Skeletal muscle satellite cell (primary cell): ENCODE results near the gene NSD2.

ENCODE experiments used
- H3K27me3 ChIP-seq: 2 replicates; pipeline ENCODE4 v1.7.0; 2013; ENCODE audit warnings: low read length; ENCODE audit not compliant: control insufficient read depth, insufficient read depth
- H3K36me3 ChIP-seq: 2 replicates; pipeline ENCODE4 v1.7.0; 2013; ENCODE audit warnings: mild to moderate bottlenecking, control low read depth, low read length; ENCODE audit not compliant: insufficient read depth
- H3K4me1 ChIP-seq: 2 replicates; pipeline ENCODE4 v1.7.0; 2013; ENCODE audit warnings: low read length; ENCODE audit not compliant: control insufficient read depth, insufficient read depth
- H3K4me2 ChIP-seq: 2 replicates; pipeline ENCODE4 v1.7.0; 2013; ENCODE audit warnings: mild to moderate bottlenecking, low read length
- H3K4me3 ChIP-seq: 2 replicates; pipeline ENCODE4 v1.7.0; 2013; ENCODE audit warnings: low read length
- H3K9ac ChIP-seq: 2 replicates; pipeline ENCODE4 v1.7.0; 2013; ENCODE audit warnings: mild to moderate bottlenecking, low read depth, low read length, moderate library complexity
- H3K9me3 ChIP-seq: replicated peaks from 2 replicates; pipeline ENCODE4 v1.7.0; 2013; ENCODE audit warnings: mild to moderate bottlenecking, control low read depth, low read length

Gene NSD2

GRCh38 chr4:1985294-1985693, 114.1 kb downstream of the NSD2 start:
- Histone ChIP-seq H3K4me1 (peaks cover 9% of the 10 kb centered on the region), H3K27me3 (no peaks in the 10 kb centered on the region), H3K4me2 (no peak overlapping the region), H3K36me3 (peaks cover 79% of the 10 kb centered on the region), H3K9me3 (no peaks in the 10 kb centered on the region), H3K9ac (no peak overlapping the region), H3K4me3 (no peak overlapping the region)

GRCh38 chr4:1985780-1986577, 114.8 kb downstream of the NSD2 start:
- Histone ChIP-seq H3K36me3 (peaks cover 80% of the 10 kb centered on the region), H3K4me1 (peaks cover 9% of the 10 kb centered on the region), H3K9ac (no peak overlapping the region), H3K27me3 (no peaks in the 10 kb centered on the region), H3K4me3 (no peak overlapping the region), H3K4me2 (no peak overlapping the region), H3K9me3 (no peaks in the 10 kb centered on the region)

GRCh38 chr4:1986578-1987210, 115.5 kb downstream of the NSD2 start:
- Histone ChIP-seq H3K9ac (no peak overlapping the region), H3K9me3 (no peaks in the 10 kb centered on the region)

GRCh38 chr4:1987296-1987695, 116.1 kb downstream of the NSD2 start:
- no peaks in the 10 kb centered on the region for H3K9me3 ChIP-seq
- no peak overlapping the region for H3K4me3 ChIP-seq
- no peak overlapping the region for H3K4me2 ChIP-seq
- no peak overlapping the region for H3K9ac ChIP-seq
- H3K36me3 ChIP-seq, result peaks cover 68% of the 10 kb centered on the region
- no peaks in the 10 kb centered on the region for H3K27me3 ChIP-seq
- no peaks in the 10 kb centered on the region for H3K4me1 ChIP-seq

More at GRCh38 chr4:1986578-1987210, 115.5 kb downstream of the NSD2 start:
- peaks cover 74% of the 10 kb centered on the region for H3K36me3 ChIP-seq
- no peak overlapping the region for H3K4me3 ChIP-seq
- H3K4me1 ChIP-seq, result peaks cover 3% of the 10 kb centered on the region
- no peak overlapping the region for H3K4me2 ChIP-seq
- no peaks in the 10 kb centered on the region for H3K27me3 ChIP-seq

- H3K36me3 ChIP-seq, result peaks cover 63% of the 10 kb centered on the region
- no peak overlapping the region for H3K9ac ChIP-seq
- H3K9me3 ChIP-seq, result no peaks in the 10 kb centered on the region
These were observed 116.6 kb downstream of the NSD2 start for GRCh38 chr4:1987721-1988326.

GRCh38 chr4:1988327-1988724, 117.1 kb downstream of the NSD2 start:
- H3K9me3 ChIP-seq, result no peaks in the 10 kb centered on the region
- no peak overlapping the region for H3K4me2 ChIP-seq
- H3K27me3 ChIP-seq, result no peaks in the 10 kb centered on the region
- no peak overlapping the region for H3K4me3 ChIP-seq
- H3K4me1 ChIP-seq, result no peaks in the 10 kb centered on the region
- H3K9ac ChIP-seq, result no peak overlapping the region
- peaks cover 58% of the 10 kb centered on the region for H3K36me3 ChIP-seq

More at GRCh38 chr4:1987721-1988326, 116.6 kb downstream of the NSD2 start:
- Histone ChIP-seq H3K27me3 (no peaks in the 10 kb centered on the region), H3K4me2 (no peak overlapping the region), H3K4me1 (no peaks in the 10 kb centered on the region), H3K4me3 (no peak overlapping the region)

GRCh38 chr4:1989533-1990347, 118.5 kb downstream of the NSD2 start:
- H3K4me2 ChIP-seq, result no peak overlapping the region
- no peaks in the 10 kb centered on the region for H3K27me3 ChIP-seq
- H3K9me3 ChIP-seq, result no peaks in the 10 kb centered on the region
- H3K4me3 ChIP-seq, result no peak overlapping the region
- H3K9ac ChIP-seq, result no peak overlapping the region
- no peaks in the 10 kb centered on the region for H3K4me1 ChIP-seq
- peaks cover 44% of the 10 kb centered on the region for H3K36me3 ChIP-seq

GRCh38 chr4:1990348-1990645, 119.1 kb downstream of the NSD2 start:
- Histone ChIP-seq H3K4me2 (no peak overlapping the region), H3K9ac (no peak overlapping the region), H3K4me3 (no peak overlapping the region), H3K27me3 (no peaks in the 10 kb centered on the region), H3K9me3 (no peaks in the 10 kb centered on the region), H3K36me3 (peaks cover 40% of the 10 kb centered on the region), H3K4me1 (no peaks in the 10 kb centered on the region)

GRCh38 chr4:1990676-1991075, 119.5 kb downstream of the NSD2 start:
- H3K9me3 ChIP-seq, result no peaks in the 10 kb centered on the region
- H3K36me3 ChIP-seq, result peaks cover 38% of the 10 kb centered on the region
- no peaks in the 10 kb centered on the region for H3K4me1 ChIP-seq

GRCh38 chr4:1991087-1991486, 119.9 kb downstream of the NSD2 start:
- H3K27me3 ChIP-seq, result no peaks in the 10 kb centered on the region
- no peaks in the 10 kb centered on the region for H3K4me1 ChIP-seq
- H3K4me2 ChIP-seq, result no peak overlapping the region
- H3K9ac ChIP-seq, result no peak overlapping the region
- no peaks in the 10 kb centered on the region for H3K9me3 ChIP-seq
- no peak overlapping the region for H3K4me3 ChIP-seq
- peaks cover 34% of the 10 kb centered on the region for H3K36me3 ChIP-seq

More at GRCh38 chr4:1990676-1991075, 119.5 kb downstream of the NSD2 start:
- no peak overlapping the region for H3K4me2 ChIP-seq
- H3K9ac ChIP-seq, result no peak overlapping the region
- H3K4me3 ChIP-seq, result no peak overlapping the region
- no peaks in the 10 kb centered on the region for H3K27me3 ChIP-seq
